A204.1 (cell line): ENCODE measurements around the gene ARL8B.

ENCODE experiments used
- FAIRE-seq: peaks from 2 replicates; lab custom pipeline; 2012; peaks lifted over from hg19 to GRCh38; lab: Jason Lieb, UNC

ARL8B gene

GRCh38 chr3:5212628-5213573 lies 90.8 kb downstream of the ARL8B start:
- no peak for FAIRE-seq

- no peak for FAIRE-seq
Measured at GRCh38 chr3:5213574-5213966, 91.5 kb downstream of the ARL8B start.

GRCh38 chr3:5214352-5214751 lies 92.3 kb downstream of the ARL8B start:
- FAIRE-seq, result no peak

GRCh38 chr3:5217824-5218595 lies 95.9 kb downstream of the ARL8B start:
- no peak for FAIRE-seq

- FAIRE-seq, result no peak
Measured at GRCh38 chr3:5218815-5219214, 96.7 kb downstream of the ARL8B start.

- no peak for FAIRE-seq
Measured at GRCh38 chr3:5219216-5219615, 97.1 kb downstream of the ARL8B start.

GRCh38 chr3:5220193-5220592 lies 98.1 kb downstream of the ARL8B start:
- no peak for FAIRE-seq

- FAIRE-seq, result no peak
Measured at GRCh38 chr3:5220667-5221431, 98.8 kb downstream of the ARL8B start.

- FAIRE-seq, result no peak
Measured at GRCh38 chr3:5221701-5222100, 99.6 kb downstream of the ARL8B start.

- no peak for FAIRE-seq
Measured at GRCh38 chr3:5222283-5223005, 100.4 kb downstream of the ARL8B start.

DNA sequence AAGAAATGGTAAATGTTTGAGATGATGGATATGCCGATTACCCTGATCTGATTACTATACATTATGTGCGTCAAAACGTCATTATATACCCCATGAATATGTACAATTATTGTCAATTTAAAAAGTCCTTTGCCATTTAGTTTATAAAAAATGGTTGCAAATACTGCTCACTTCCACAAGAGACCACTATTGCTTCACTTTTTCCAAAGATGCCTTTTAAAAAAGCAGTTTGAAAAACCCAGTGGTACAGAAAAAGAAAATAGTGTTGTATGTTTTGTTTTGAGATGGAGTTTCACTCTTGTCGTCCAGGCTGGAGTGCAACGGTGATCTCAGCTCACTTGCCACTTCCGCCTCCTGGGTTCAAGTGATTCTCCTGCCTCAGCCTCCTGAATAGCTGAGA lies 104.7 kb downstream of the ARL8B start:
- FAIRE-seq, result peak; percentile 94

DNA sequence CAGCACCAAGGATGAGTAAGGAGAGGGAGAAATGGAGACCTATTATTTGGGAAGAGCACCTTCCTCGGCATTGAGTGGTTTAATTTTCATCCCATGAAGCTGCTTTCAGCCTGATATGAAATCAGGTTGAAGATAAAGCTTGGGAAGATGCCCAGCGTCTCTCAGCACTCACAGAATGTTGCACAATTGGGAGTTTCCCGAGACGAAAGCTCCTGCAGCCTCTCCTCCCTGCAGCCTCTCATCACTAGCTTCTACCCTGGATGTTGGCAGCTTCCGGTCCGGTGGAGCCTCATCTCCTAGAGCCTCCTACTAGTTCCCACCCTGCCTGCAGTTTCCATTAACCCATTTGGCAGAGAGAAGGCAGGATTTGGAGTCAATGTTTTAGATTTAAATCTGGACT lies 105.7 kb downstream of the ARL8B start:
- no peak for FAIRE-seq

DNA sequence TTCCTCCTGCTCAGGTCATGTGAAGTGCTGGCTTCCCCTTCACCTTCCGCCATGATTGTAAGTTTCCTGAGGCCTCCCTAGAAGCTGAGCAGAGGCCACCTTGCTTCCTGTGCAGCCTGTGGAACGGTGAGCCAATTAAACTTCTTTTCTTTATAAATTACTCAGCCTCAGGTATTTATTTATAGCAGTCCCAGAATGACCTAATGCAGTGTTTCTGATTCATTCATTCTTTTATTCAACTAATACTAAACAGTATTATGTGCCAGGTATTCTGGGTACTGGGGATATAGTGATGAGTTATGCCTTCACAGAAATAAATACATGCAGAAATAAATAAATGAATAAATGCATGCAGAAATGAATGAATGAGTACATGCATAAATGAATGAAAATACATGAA lies 107.3 kb downstream of the ARL8B start:
- no peak for FAIRE-seq
